Measurements from ENCODE around the gene SS18L1. TPM values are rescaled to one million over a fixed set of nuclear protein-coding genes. Genes with fewer than 3 reads are reported as not detected.

SS18L1 gene
- total and polyA plus RNA-seq, 10 of the 15 experiments (the other 5 are each of a cell fraction or from before 2014, with no cell fraction given): 1.8 to 20.0 (median 6.6) TPM

- Histone ChIP-seq H4K20me1 (ENCODE audit: control insufficient read depth, insufficient read depth) (peaks cover 10% of the 10 kb centered on the region), H3K79me2 (ENCODE audit: control insufficient read depth, insufficient read depth, low read length) (peaks cover 21% of the 10 kb centered on the region), H3K4me2 (ENCODE audit: control insufficient read depth, insufficient read depth) (no peak overlapping the region), H3K36me3 (ENCODE audit: control insufficient read depth in 2 of 2, insufficient read depth in 2 of 2, low read length in 1 of 2) (peaks cover 0 to 3% of the 10 kb centered on the region in 2 experiments; a peak in 2 of 4 replicates), H3K4me3 (no peak overlapping the region), H3K4me1 (ENCODE audit: control insufficient read depth, insufficient read depth, low read length) (no peaks in the 10 kb centered on the region; the same call in none of the 2 replicates), H3K9ac (ENCODE audit: control insufficient read depth, insufficient read depth, low read length) (no peak overlapping the region), H3K27ac (ENCODE audit: control insufficient read depth, insufficient read depth) (no peak overlapping the region), H3K27me3 (replicated peaks in 1 of 2; ENCODE audit: control insufficient read depth in 2 of 2, insufficient read depth in 2 of 2, low read length in 1 of 2) (no peaks in the 10 kb centered on the region), H3K9me3 (replicated peaks; ENCODE audit: control insufficient read depth, insufficient read depth, low read length) (no peaks in the 10 kb centered on the region; the same call in 2 of the 3 replicates), H2AFZ (ENCODE audit: control insufficient read depth, low read depth, low read length) (no peak overlapping the region)
- no peak for FAIRE-seq
- no peak for ATAC-seq
- BruUV-seq (replicated peaks): no TSS peak
- TF ChIP-seq SRF (IDR thresholded peaks at IDR 0.05; ENCODE audit: low read depth in 2 of 2, low read length in 2 of 2) (no peak), IKZF2 (IDR thresholded peaks at IDR 0.05) (no peak), HDAC6 (IDR thresholded peaks at IDR 0.05; ENCODE audit: unreplicated experiment) (no peak), LARP7 (IDR thresholded peaks at IDR 0.05) (no peak), HCFC1 (IDR thresholded peaks at IDR 0.05; ENCODE audit: low read length) (no peak), STAT3 (IDR thresholded peaks at IDR 0.05; ENCODE audit: low read depth, low read length) (no peak), BCL3 (IDR thresholded peaks at IDR 0.05; ENCODE audit: borderline replicate concordance, insufficient read depth, low read depth, low read length, poor library complexity, severe bottlenecking) (no peak), ZNF687 (IDR thresholded peaks at IDR 0.05) (no peak), NR2C1 (IDR thresholded peaks at IDR 0.05) (no peak), MEF2B (IDR thresholded peaks at IDR 0.05; ENCODE audit: partially characterized antibody, poor library complexity, severe bottlenecking) (no peak), MLLT1 (IDR thresholded peaks at IDR 0.05) (no peak), EED (IDR thresholded peaks at IDR 0.05; ENCODE audit: low read depth) (no peak), ZSCAN29 (IDR thresholded peaks at IDR 0.05) (no peak), HDGF (IDR thresholded peaks at IDR 0.05) (no peak), BCL11A (IDR thresholded peaks at IDR 0.05; ENCODE audit: low read depth, low read length) (no peak), FOS (IDR thresholded peaks at IDR 0.05; ENCODE audit: borderline replicate concordance, extremely low read depth, insufficient read length) (no peak)
- ChIA-PET SMC1A (ENCODE audit: uncharacterized antibody, unreplicated experiment) (interaction anchor here (1.1 to 1.8 kb wide), 3 partner anchors 9 to 54 kb away, joined by 5 to 7 read pairs (median 7); no protein-coding TSS in a partner anchor), POLR2A (interaction anchor here (1.1 to 3.1 kb wide), 3 partner anchors 22 to 208 kb away, joined by 4 to 30 read pairs (median 8); partner anchors contain the start of gene TAF4), CTCF (no interaction called here), RAD21 (ENCODE audit: unreplicated experiment) (interaction anchor here (1.1 to 2.1 kb wide), 2 partner anchors 54 to 208 kb away, joined by 3 to 17 read pairs; partner anchors contain the start of gene TAF4)
- no peak for DNase-seq (ENCODE audit: low read depth, low spot score)
- in situ Hi-C loops (cut with MboI): loop anchor here (5.0 kb wide), 1 partner anchor 53 kb away; the partner anchor contains the start of gene TAF4
- WGBS (ENCODE audit: insufficient coverage, insufficient replicate concordance, low lambda C conversion rate, missing lambda C conversion rate): 99% methylated on average over 5 of the region's 5 CpGs
- intact Hi-C loops (cut with micrococcal nuclease; ENCODE audit: unreplicated experiment): loop anchor here (5.0 to 10.0 kb wide), 4 partner anchors 64 to 264 kb away; partner anchors contain the start of genes MTG2 and RPS21
These were observed 23.2 kb upstream of the SS18L1 start for GRCh38 chr20:62120365-62120762.
